Measurements from ENCODE around the gene DENND1A.

GRCh38 chr9:123453076-123453667 is 476.8 kb downstream of the DENND1A start:
- TF ChIP-seq, protein P1, sequence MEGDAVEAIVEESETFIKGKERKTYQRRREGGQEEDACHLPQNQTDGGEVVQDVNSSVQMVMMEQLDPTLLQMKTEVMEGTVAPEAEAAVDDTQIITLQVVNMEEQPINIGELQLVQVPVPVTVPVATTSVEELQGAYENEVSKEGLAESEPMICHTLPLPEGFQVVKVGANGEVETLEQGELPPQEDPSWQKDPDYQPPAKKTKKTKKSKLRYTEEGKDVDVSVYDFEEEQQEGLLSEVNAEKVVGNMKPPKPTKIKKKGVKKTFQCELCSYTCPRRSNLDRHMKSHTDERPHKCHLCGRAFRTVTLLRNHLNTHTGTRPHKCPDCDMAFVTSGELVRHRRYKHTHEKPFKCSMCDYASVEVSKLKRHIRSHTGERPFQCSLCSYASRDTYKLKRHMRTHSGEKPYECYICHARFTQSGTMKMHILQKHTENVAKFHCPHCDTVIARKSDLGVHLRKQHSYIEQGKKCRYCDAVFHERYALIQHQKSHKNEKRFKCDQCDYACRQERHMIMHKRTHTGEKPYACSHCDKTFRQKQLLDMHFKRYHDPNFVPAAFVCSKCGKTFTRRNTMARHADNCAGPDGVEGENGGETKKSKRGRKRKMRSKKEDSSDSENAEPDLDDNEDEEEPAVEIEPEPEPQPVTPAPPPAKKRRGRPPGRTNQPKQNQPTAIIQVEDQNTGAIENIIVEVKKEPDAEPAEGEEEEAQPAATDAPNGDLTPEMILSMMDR (IDR thresholded peaks at IDR 0.05) = no peak
- TF ChIP-seq POLR2A (IDR thresholded peaks at IDR 0.05) = no peak

All from right lobe of liver (tissue), 4 donors.